HUES6 (cell line): ENCODE data around the gene CD33.
"Not testable (repeated sequence)": the region's sequence is repeated elsewhere in the genome, so short reads cannot be mapped to it uniquely, and the experiment has no call there.

Experiments
- H3K27ac ChIP-seq: 2 replicates; pipeline ENCODE4 v1.7.0; 2013; ENCODE audit warnings: low read depth, mild to moderate bottlenecking, low read length, inconsistent platforms
- H3K27me3 ChIP-seq: 2 replicates; pipeline ENCODE4 v1.6.1; 2013; ENCODE audit warnings: low read length; ENCODE audit not compliant: control insufficient read depth, insufficient read depth
- H3K36me3 ChIP-seq: 2 replicates; pipeline ENCODE4 v1.6.1; 2013; ENCODE audit warnings: low read length; ENCODE audit not compliant: control insufficient read depth, insufficient read depth
- H3K4me1 ChIP-seq: 2 replicates; pipeline ENCODE4 v1.6.1; 2013; ENCODE audit warnings: low read length; ENCODE audit not compliant: control insufficient read depth, insufficient read depth
- H3K4me3 ChIP-seq: 2 replicates; pipeline ENCODE4 v1.5.1; 2013; ENCODE audit warnings: low read depth, low read length
- H3K9ac ChIP-seq: one replicate; pipeline ENCODE4 v1.6.1; 2013; ENCODE audit warnings: mild to moderate bottlenecking, low read length
- H3K9me3 ChIP-seq: 2 replicates; pipeline ENCODE4 v1.6.1; 2013; ENCODE audit warnings: low read depth, low read length; ENCODE audit not compliant: control insufficient read depth, insufficient read depth

The CD33 gene

GRCh38 chr19:51224898-51225393 is at the start of gene CD33:
Gene CD33, plus strand, starts transcription at chr19:51225080. Its CDS starts 39 bp downstream, at chr19:51225119.
- H3K9ac ChIP-seq, H3K9me3 ChIP-seq, H3K4me3 ChIP-seq: not testable (repeated sequence)

GRCh38 chr19:51179256-51179655 is 45.6 kb upstream of the CD33 start:
- H3K4me1 ChIP-seq: no peaks in the 10 kb centered on the region
- H3K27me3 ChIP-seq: peaks cover 65% of the 10 kb centered on the region
- no peaks in the 10 kb centered on the region for H3K36me3 ChIP-seq
- no peak overlapping the region for H3K27ac ChIP-seq
- H3K4me3 ChIP-seq: no peak overlapping the region
- H3K9me3 ChIP-seq: 0 out of 2 replicates have a peak, but pooled peaks cover 3% of the 10 kb centered on the region
- no peak overlapping the region for H3K9ac ChIP-seq

More at GRCh38 chr19:51224898-51225393, at the start of gene CD33:
- not testable (repeated sequence) for H3K4me1 ChIP-seq, H3K36me3 ChIP-seq, H3K27ac ChIP-seq, H3K27me3 ChIP-seq

GRCh38 chr19:51181377-51181912 is 43.4 kb upstream of the CD33 start:
- Histone ChIP-seq H3K27ac (no peak overlapping the region), H3K9ac (no peak overlapping the region), H3K36me3 (no peaks in the 10 kb centered on the region), H3K9me3 (0 out of 2 replicates have a peak, but pooled peaks cover 3% of the 10 kb centered on the region), H3K4me1 (no peaks in the 10 kb centered on the region), H3K27me3 (peaks cover 62% of the 10 kb centered on the region), H3K4me3 (no peak overlapping the region; the same call in 1 of the 2 replicates)

GRCh38 chr19:51181913-51182419 is 42.9 kb upstream of the CD33 start:
- no peak overlapping the region for H3K9ac ChIP-seq
- H3K4me1 ChIP-seq: no peaks in the 10 kb centered on the region
- H3K9me3 ChIP-seq: 0 out of 2 replicates have a peak, but pooled peaks cover 3% of the 10 kb centered on the region
- H3K36me3 ChIP-seq: no peaks in the 10 kb centered on the region
- H3K4me3 ChIP-seq: no peak overlapping the region; the same call in 1 of the 2 replicates
- H3K27me3 ChIP-seq: peaks cover 57% of the 10 kb centered on the region
- no peak overlapping the region for H3K27ac ChIP-seq

GRCh38 chr19:51183629-51184028 is 41.3 kb upstream of the CD33 start:
- Histone ChIP-seq H3K36me3 (no peaks in the 10 kb centered on the region), H3K9ac (no peak overlapping the region), H3K9me3 (0 out of 2 replicates have a peak, but pooled peaks cover 3% of the 10 kb centered on the region), H3K27me3 (peaks cover 42% of the 10 kb centered on the region), H3K27ac (no peak overlapping the region), H3K4me1 (no peaks in the 10 kb centered on the region), H3K4me3 (no peak overlapping the region)

- no peaks in the 10 kb centered on the region for H3K4me1 ChIP-seq
- no peak overlapping the region for H3K27ac ChIP-seq
- H3K9ac ChIP-seq: no peak overlapping the region
- H3K27me3 ChIP-seq: peaks cover 33% of the 10 kb centered on the region
- 0 out of 2 replicates have a peak, but pooled peaks cover 3% of the 10 kb centered on the region for H3K9me3 ChIP-seq
- no peak overlapping the region for H3K4me3 ChIP-seq
- no peaks in the 10 kb centered on the region for H3K36me3 ChIP-seq
Observed at GRCh38 chr19:51185069-51185867, 39.6 kb upstream of the CD33 start.

- no peak overlapping the region for H3K27ac ChIP-seq
- no peak overlapping the region for H3K9ac ChIP-seq
- H3K4me3 ChIP-seq: no peak overlapping the region
- no peaks in the 10 kb centered on the region for H3K4me1 ChIP-seq
- H3K27me3 ChIP-seq: peaks cover 33% of the 10 kb centered on the region
- no peaks in the 10 kb centered on the region for H3K36me3 ChIP-seq
- H3K9me3 ChIP-seq: 0 out of 2 replicates have a peak, but pooled peaks cover 3% of the 10 kb centered on the region
Observed at GRCh38 chr19:51185868-51186215, 39.0 kb upstream of the CD33 start.

GRCh38 chr19:51186323-51186722 is 38.6 kb upstream of the CD33 start:
- Histone ChIP-seq H3K4me1 (no peaks in the 10 kb centered on the region), H3K9ac (no peak overlapping the region), H3K4me3 (no peak overlapping the region), H3K27ac (no peak overlapping the region), H3K27me3 (peaks cover 31% of the 10 kb centered on the region), H3K9me3 (0 out of 2 replicates have a peak, but pooled peaks cover 3% of the 10 kb centered on the region), H3K36me3 (no peaks in the 10 kb centered on the region)

GRCh38 chr19:51187395-51188226 is 37.3 kb upstream of the CD33 start:
- no peak overlapping the region for H3K4me3 ChIP-seq
- H3K27me3 ChIP-seq: peaks cover 22% of the 10 kb centered on the region
- no peaks in the 10 kb centered on the region for H3K4me1 ChIP-seq
- H3K9me3 ChIP-seq: no peaks in the 10 kb centered on the region
- no peak overlapping the region for H3K9ac ChIP-seq
- H3K36me3 ChIP-seq: no peaks in the 10 kb centered on the region
- no peak overlapping the region for H3K27ac ChIP-seq

GRCh38 chr19:51188227-51188559 is 36.7 kb upstream of the CD33 start:
- H3K27me3 ChIP-seq: peaks cover 18% of the 10 kb centered on the region
- no peaks in the 10 kb centered on the region for H3K36me3 ChIP-seq

More at GRCh38 chr19:51188227-51188559, 36.7 kb upstream of the CD33 start:
- Histone ChIP-seq H3K27ac (no peak overlapping the region), H3K4me3 (no peak overlapping the region), H3K9ac (no peak overlapping the region), H3K4me1 (no peaks in the 10 kb centered on the region), H3K9me3 (no peaks in the 10 kb centered on the region)
